ENCODE data around the gene SLC30A10.

- TF ChIP-seq CTCF (conservative IDR thresholded peaks at IDR 0.05 in 1 of 2, IDR thresholded peaks at IDR 0.05 in 1 of 2; ENCODE audit: extremely low read depth in 1 of 2, insufficient read depth in 1 of 2, low read depth in 1 of 2, low read length in 2 of 2) (no peak), EZH2 (IDR thresholded peaks at IDR 0.05; ENCODE audit: borderline replicate concordance, low read length) (no peak)
These were observed 42.7 kb downstream of the SLC30A10 start for GRCh38 chr1:219885680-219886079.
